Prostate gland (tissue), 2 donors: ENCODE data around the gene PCDH9. TPM values are rescaled to one million over a fixed set of nuclear protein-coding genes. Genes with fewer than 3 reads are reported as not detected.

Experiments
- DNase-seq: peaks from one replicate; pipeline ENCODE4 v3.0.0-alpha.2; 2019; ENCODE audit warnings: low spot score
- H3K27ac ChIP-seq, 2 donors: fragments of 200-600 bp; sonication (generic); 2 replicates each; pipeline ENCODE4 v1.5.1; 2017 to 2019
- H3K27me3 ChIP-seq: fragments of 200-600 bp; sonication (generic); replicated peaks from 2 replicates; pipeline ENCODE4 v1.5.1; 2019; ENCODE audit not compliant: insufficient read depth
- H3K36me3 ChIP-seq, 2 donors: fragments of 200-600 bp; sonication (generic); 1 replicate in 1 of 2; 2 replicates in 1 of 2; pipeline versions ENCODE4 v1.5.1 to v1.8.1; 2017 to 2019
- H3K4me1 ChIP-seq: fragments of 200-600 bp; sonication (generic); replicated peaks from 2 replicates; pipeline ENCODE4 v1.5.1; 2019
- H3K4me3 ChIP-seq, 2 donors: fragments of 200-600 bp; sonication (generic); 2 replicates each; pipeline ENCODE4 v1.5.1; 2017 to 2019
- H3K9me3 ChIP-seq: fragments of 200-600 bp; sonication (generic); 2 replicates; pipeline ENCODE4 v1.5.1; 2017
- POLR2A ChIP-seq: fragments of 450-650 bp; IDR thresholded peaks from one replicate; pipeline ENCODE4 v1.6.1; 2016; ENCODE audit warnings: antibody characterized with exemption, mild to moderate bottlenecking
- POLR2AphosphoS5 ChIP-seq: sonication (generic); formaldehyde crosslinking; IDR thresholded peaks from one replicate; pipeline ENCODE4 v1.6.1; 2017; ENCODE audit warnings: antibody characterized with exemption
- WGBS: methylation state at CpG from one replicate; pipeline ENCODE4 v1.1.5; 2018; 5-methylcytosine and 5-hydroxymethylcytosine counted together
- intact Hi-C: fragments of 100-400 bp; cut with DNase I; formaldehyde crosslinking; loops from one replicate; pipeline ENCODE4 v1.14.2; 2022
- total RNA-seq, 2 donors: library from RNA; depleted of rRNA; stranded (reverse); fragments of >200 nt; gene quantifications; one replicate each; pipeline ENCODE4 v1.1.0, GENCODE V29; 2016
- TF ChIP-seq, protein P1 (sequence below), 4 experiments: fragments of 200-600 bp in 2 of 4; fragments of 450-650 bp in 2 of 4; sonication (generic) in 2 of 4; IDR thresholded peaks; 1 replicate in 3 of 4; 2 replicates in 1 of 4; pipeline ENCODE4 v1.5.1; 2016 to 2019; ENCODE audit warnings: antibody characterized with exemption in 4 of 4, mild to moderate bottlenecking in 2 of 4, moderate library complexity in 2 of 4

Gene PCDH9
- total RNA-seq, 2 donors from 2014 or later: 1.8 to 5.5 TPM

DNA sequence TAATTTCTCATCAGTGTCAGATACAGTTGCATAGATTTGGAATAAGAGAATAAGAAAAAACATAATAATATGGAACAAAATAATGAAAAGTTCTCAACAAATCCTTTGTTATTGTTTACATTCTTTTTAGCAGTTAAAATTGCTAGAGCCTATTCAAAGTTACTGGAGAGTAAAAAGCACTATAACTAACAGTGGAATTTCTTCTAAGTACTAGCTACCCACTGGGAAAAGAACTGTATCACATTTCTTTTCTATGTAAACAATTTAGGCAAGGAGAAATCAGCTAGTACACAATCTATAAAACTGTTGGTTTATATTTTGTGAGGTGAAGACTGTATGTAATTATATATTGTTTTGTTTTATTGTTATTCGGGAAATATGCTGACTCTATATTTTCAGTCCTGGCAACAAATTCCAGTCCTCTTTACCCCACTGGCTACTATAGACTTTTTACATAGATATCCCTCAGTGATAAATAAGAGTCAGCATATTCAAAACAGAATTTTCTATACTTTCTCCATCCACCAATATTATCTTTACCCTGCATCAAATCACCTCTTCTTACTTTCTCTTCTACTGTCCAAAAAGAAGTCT, 222.0 kb downstream of the PCDH9 start:
- WGBS: 59% methylated on average over 1 of the region's 1 CpG

DNA sequence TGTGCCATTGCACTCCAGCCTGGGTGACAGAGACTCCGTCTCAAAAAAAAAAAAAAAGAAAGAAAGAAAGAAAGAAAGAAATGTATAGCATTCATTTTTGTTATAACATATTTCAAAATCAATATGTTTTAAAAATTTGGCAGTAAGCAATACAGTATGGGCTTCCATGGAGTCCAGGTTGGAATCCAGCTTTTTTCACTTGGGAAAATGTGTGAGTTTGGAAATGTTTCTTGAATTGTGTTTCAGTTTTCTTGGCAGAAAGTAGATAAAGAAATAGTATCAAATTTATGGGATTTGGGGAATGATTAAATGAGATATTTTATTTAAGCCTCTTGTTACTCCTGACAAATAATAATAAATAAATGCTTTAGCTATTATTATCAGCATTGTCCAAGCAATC, 225.6 kb downstream of the PCDH9 start:
- Histone ChIP-seq H3K27ac (no peak overlapping the region), H3K36me3 (no peaks in the 10 kb centered on the region), H3K4me3 (no peak overlapping the region), H3K4me1 (no peaks in the 10 kb centered on the region), H3K27me3 (no peaks in the 10 kb centered on the region), H3K9me3 (no peaks in the 10 kb centered on the region)
- TF ChIP-seq, protein P1, sequence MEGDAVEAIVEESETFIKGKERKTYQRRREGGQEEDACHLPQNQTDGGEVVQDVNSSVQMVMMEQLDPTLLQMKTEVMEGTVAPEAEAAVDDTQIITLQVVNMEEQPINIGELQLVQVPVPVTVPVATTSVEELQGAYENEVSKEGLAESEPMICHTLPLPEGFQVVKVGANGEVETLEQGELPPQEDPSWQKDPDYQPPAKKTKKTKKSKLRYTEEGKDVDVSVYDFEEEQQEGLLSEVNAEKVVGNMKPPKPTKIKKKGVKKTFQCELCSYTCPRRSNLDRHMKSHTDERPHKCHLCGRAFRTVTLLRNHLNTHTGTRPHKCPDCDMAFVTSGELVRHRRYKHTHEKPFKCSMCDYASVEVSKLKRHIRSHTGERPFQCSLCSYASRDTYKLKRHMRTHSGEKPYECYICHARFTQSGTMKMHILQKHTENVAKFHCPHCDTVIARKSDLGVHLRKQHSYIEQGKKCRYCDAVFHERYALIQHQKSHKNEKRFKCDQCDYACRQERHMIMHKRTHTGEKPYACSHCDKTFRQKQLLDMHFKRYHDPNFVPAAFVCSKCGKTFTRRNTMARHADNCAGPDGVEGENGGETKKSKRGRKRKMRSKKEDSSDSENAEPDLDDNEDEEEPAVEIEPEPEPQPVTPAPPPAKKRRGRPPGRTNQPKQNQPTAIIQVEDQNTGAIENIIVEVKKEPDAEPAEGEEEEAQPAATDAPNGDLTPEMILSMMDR (IDR thresholded peaks at IDR 0.05): no peak
- TF ChIP-seq POLR2AphosphoS5: no peak
- no peak for TF ChIP-seq POLR2A
- 100% methylated on average over 1 of the region's 1 CpG for WGBS
- DNase-seq: no peak
- intact Hi-C loops: no loop called here

More for the DNA sequence above, 222.0 kb downstream of the PCDH9 start:
- TF ChIP-seq POLR2A: no peak
- Histone ChIP-seq H3K9me3 (no peaks in the 10 kb centered on the region), H3K27ac (no peak overlapping the region), H3K36me3 (no peaks in the 10 kb centered on the region), H3K4me1 (no peaks in the 10 kb centered on the region), H3K4me3 (no peak overlapping the region), H3K27me3 (no peaks in the 10 kb centered on the region)
- intact Hi-C loops: no loop called here
- no peak for DNase-seq

DNA sequence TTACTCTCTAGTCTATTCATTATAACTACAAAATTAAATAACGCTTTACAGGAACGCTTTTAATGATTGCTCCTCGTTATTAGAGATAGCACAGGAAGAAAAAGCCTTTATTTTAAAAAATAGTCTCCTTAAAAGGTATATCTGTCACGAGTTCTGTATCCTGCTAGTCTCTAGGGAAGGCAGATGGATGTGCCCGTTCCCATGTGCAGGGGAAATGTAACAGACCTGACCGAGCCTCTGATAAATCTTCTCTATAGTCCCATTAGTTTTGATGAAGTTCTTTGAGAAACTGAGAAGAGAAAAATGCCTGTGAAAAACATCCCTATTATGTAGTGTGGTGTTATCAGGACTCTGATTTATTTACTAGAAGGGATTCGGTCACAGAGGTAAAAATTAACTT, 226.4 kb downstream of the PCDH9 start:
- no peaks in the 10 kb centered on the region for H3K4me1 ChIP-seq
- no peaks in the 10 kb centered on the region for H3K9me3 ChIP-seq
- DNase-seq: no peak
- TF ChIP-seq POLR2A: no peak
- TF ChIP-seq POLR2AphosphoS5: no peak
- TF ChIP-seq, protein P1 (IDR thresholded peaks at IDR 0.05): no peak
- intact Hi-C loops: no loop called here
- no peaks in the 10 kb centered on the region for H3K27me3 ChIP-seq
- H3K4me3 ChIP-seq: no peak overlapping the region
- no peaks in the 10 kb centered on the region for H3K36me3 ChIP-seq
- WGBS: 71% methylated on average over 7 of the region's 7 CpGs
- no peak overlapping the region for H3K27ac ChIP-seq

DNA sequence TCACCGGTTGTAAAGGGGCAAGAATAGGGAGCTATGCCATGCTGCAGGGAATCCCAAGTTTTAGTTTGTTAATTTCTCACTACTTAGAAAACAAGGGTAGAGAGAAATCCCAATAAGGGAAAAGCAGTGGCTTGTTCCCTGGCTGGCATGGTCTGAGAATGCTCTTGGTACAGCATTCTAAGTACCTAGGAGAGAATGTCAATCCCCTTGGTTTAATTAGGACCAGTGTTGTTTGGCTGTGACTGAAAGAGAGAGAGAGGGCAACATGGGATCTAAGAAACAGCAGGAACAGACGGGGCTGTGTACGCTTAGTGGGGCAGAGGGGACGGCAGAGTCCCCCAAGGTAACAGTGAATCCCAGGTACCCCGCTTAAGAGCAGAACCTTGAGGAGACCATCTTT, 228.8 kb downstream of the PCDH9 start:
- H3K36me3 ChIP-seq: no peaks in the 10 kb centered on the region
- intact Hi-C loops: no loop called here
- no peak overlapping the region for H3K4me3 ChIP-seq
- no peaks in the 10 kb centered on the region for H3K9me3 ChIP-seq
- no peak for TF ChIP-seq POLR2AphosphoS5
- TF ChIP-seq, protein P1 (IDR thresholded peaks at IDR 0.05): no peak
- no peak for TF ChIP-seq POLR2A
- DNase-seq: no peak
- no peak overlapping the region for H3K27ac ChIP-seq
- 90% methylated on average over 5 of the region's 5 CpGs for WGBS
- no peaks in the 10 kb centered on the region for H3K4me1 ChIP-seq
- no peaks in the 10 kb centered on the region for H3K27me3 ChIP-seq

DNA sequence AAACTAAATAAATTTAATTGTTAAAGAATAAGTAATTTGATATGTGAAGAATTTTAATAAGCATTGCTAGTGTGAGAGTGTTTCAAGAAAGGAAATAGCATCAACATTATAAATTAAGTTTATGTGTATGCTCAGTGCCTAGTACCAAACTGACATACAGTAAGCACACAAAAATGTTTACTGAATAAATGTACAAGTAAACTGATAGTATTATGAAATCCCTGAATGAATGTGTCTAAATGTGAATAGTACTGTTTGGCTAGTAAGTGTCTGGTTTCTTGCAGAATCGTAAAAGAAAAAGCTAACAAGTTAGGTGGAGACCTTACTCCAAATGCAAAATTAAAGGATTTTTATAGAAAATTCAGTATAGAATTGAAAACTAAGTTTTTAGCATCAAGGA, 233.6 kb downstream of the PCDH9 start:
- H3K4me3 ChIP-seq: no peak overlapping the region
- no peaks in the 10 kb centered on the region for H3K4me1 ChIP-seq
- H3K36me3 ChIP-seq: no peaks in the 10 kb centered on the region
- TF ChIP-seq, protein P1 (IDR thresholded peaks at IDR 0.05): no peak
- no peak for TF ChIP-seq POLR2AphosphoS5
- TF ChIP-seq POLR2A: no peak
- no peak overlapping the region for H3K27ac ChIP-seq
- intact Hi-C loops: no loop called here
- no peaks in the 10 kb centered on the region for H3K27me3 ChIP-seq
- DNase-seq: no peak
- 65% methylated on average over 1 of the region's 1 CpG for WGBS
- no peaks in the 10 kb centered on the region for H3K9me3 ChIP-seq
